ENCODE data around the gene LRRC7.

Gene LRRC7

GRCh38 chr1:70079546-70079945 lies 511.8 kb downstream of the LRRC7 start:
- no peak overlapping the region for H3K4me3 ChIP-seq (ENCODE audit: low read length)
- H3K27me3 ChIP-seq (replicated peaks; ENCODE audit: insufficient read depth, low read length) = no peaks in the 10 kb centered on the region
- no peaks in the 10 kb centered on the region for H3K9me2 ChIP-seq (replicated peaks; ENCODE audit: insufficient read depth, low read length)
- DNase-seq = no peak
- H3K9ac ChIP-seq (ENCODE audit: low read length) = no peak overlapping the region
- no peaks in the 10 kb centered on the region for H4K20me1 ChIP-seq (ENCODE audit: insufficient read depth, low read length)
- H3K27ac ChIP-seq (ENCODE audit: low read length) = no peak overlapping the region
- H3K4me2 ChIP-seq (ENCODE audit: low read depth, low read length) = no peak overlapping the region
- no peaks in the 10 kb centered on the region for H3K36me3 ChIP-seq (replicated peaks; ENCODE audit: insufficient read depth, low read length)
- no peak overlapping the region for H2AFZ ChIP-seq (ENCODE audit: low read length)
- H3K4me1 ChIP-seq (ENCODE audit: low read length) = no peaks in the 10 kb centered on the region
- no peaks in the 10 kb centered on the region for H3F3A ChIP-seq (ENCODE audit: insufficient read depth, low read length)
- H3K79me2 ChIP-seq (ENCODE audit: low read length) = no peaks in the 10 kb centered on the region
- no peaks in the 10 kb centered on the region for H3K9me3 ChIP-seq (replicated peaks; ENCODE audit: insufficient read depth, low read length)
- TF ChIP-seq EZH2phosphoT487 (IDR thresholded peaks at IDR 0.05; ENCODE audit: low read length) (no peak), EZH2 (optimal IDR thresholded peaks at IDR 0.05; ENCODE audit: low read depth, low read length) (no peak), CTCF (IDR thresholded peaks at IDR 0.05; ENCODE audit: low read length) (no peak)

GRCh38 chr1:70083519-70083918 lies 515.8 kb downstream of the LRRC7 start:
- H3K4me2 ChIP-seq (ENCODE audit: low read depth, low read length) = no peak overlapping the region
- H3K36me3 ChIP-seq (replicated peaks; ENCODE audit: insufficient read depth, low read length) = no peaks in the 10 kb centered on the region
- no peak overlapping the region for H3K9ac ChIP-seq (ENCODE audit: low read length)

GRCh38 chr1:70084314-70084915 lies 516.7 kb downstream of the LRRC7 start:
- no peak overlapping the region for H3K27ac ChIP-seq (ENCODE audit: low read length)

More at GRCh38 chr1:70083519-70083918, 515.8 kb downstream of the LRRC7 start:
- Histone ChIP-seq H3F3A (ENCODE audit: insufficient read depth, low read length) (no peaks in the 10 kb centered on the region), H3K79me2 (ENCODE audit: low read length) (no peaks in the 10 kb centered on the region), H2AFZ (ENCODE audit: low read length) (no peak overlapping the region), H3K27ac (ENCODE audit: low read length) (no peak overlapping the region), H3K4me3 (ENCODE audit: low read length) (no peak overlapping the region), H4K20me1 (ENCODE audit: insufficient read depth, low read length) (no peaks in the 10 kb centered on the region), H3K4me1 (ENCODE audit: low read length) (no peaks in the 10 kb centered on the region), H3K27me3 (replicated peaks; ENCODE audit: insufficient read depth, low read length) (no peaks in the 10 kb centered on the region), H3K9me3 (replicated peaks; ENCODE audit: insufficient read depth, low read length) (no peaks in the 10 kb centered on the region), H3K9me2 (replicated peaks; ENCODE audit: insufficient read depth, low read length) (no peaks in the 10 kb centered on the region)
- TF ChIP-seq EZH2phosphoT487 (IDR thresholded peaks at IDR 0.05; ENCODE audit: low read length) = no peak
- no peak for TF ChIP-seq EZH2 (optimal IDR thresholded peaks at IDR 0.05; ENCODE audit: low read depth, low read length)
- no peak for DNase-seq

More at GRCh38 chr1:70084314-70084915, 516.7 kb downstream of the LRRC7 start:
- Histone ChIP-seq H3K9me2 (replicated peaks; ENCODE audit: insufficient read depth, low read length) (no peaks in the 10 kb centered on the region), H3K27me3 (replicated peaks; ENCODE audit: insufficient read depth, low read length) (no peaks in the 10 kb centered on the region), H3K4me2 (ENCODE audit: low read depth, low read length) (no peak overlapping the region), H3K36me3 (replicated peaks; ENCODE audit: insufficient read depth, low read length) (no peaks in the 10 kb centered on the region), H3K4me3 (ENCODE audit: low read length) (no peak overlapping the region), H3F3A (ENCODE audit: insufficient read depth, low read length) (no peaks in the 10 kb centered on the region), H4K20me1 (ENCODE audit: insufficient read depth, low read length) (no peaks in the 10 kb centered on the region), H3K9ac (ENCODE audit: low read length) (no peak overlapping the region), H3K79me2 (ENCODE audit: low read length) (no peaks in the 10 kb centered on the region), H2AFZ (ENCODE audit: low read length) (no peak overlapping the region), H3K4me1 (ENCODE audit: low read length) (no peaks in the 10 kb centered on the region), H3K9me3 (replicated peaks; ENCODE audit: insufficient read depth, low read length) (no peaks in the 10 kb centered on the region)
- no peak for DNase-seq
- no peak for TF ChIP-seq CTCF (IDR thresholded peaks at IDR 0.05; ENCODE audit: low read length)
- TF ChIP-seq EZH2 (optimal IDR thresholded peaks at IDR 0.05; ENCODE audit: low read depth, low read length) = no peak
- no peak for TF ChIP-seq EZH2phosphoT487 (IDR thresholded peaks at IDR 0.05; ENCODE audit: low read length)
